HL-60 (cell line): ENCODE measurements around the gene BAZ2B.

Source experiments
- POLR2AphosphoS5 ChIP-seq: IDR thresholded peaks from 2 replicates; pipeline ENCODE4 v1.6.1; 2012; ENCODE audit warnings: low read depth
- TF ChIP-seq, protein P1 (sequence below): IDR thresholded peaks from one replicate; pipeline ENCODE4 v1.5.1; 2011; ENCODE audit warnings: low read length, control low read depth, inconsistent platforms; ENCODE audit not compliant: insufficient read depth

DNA sequence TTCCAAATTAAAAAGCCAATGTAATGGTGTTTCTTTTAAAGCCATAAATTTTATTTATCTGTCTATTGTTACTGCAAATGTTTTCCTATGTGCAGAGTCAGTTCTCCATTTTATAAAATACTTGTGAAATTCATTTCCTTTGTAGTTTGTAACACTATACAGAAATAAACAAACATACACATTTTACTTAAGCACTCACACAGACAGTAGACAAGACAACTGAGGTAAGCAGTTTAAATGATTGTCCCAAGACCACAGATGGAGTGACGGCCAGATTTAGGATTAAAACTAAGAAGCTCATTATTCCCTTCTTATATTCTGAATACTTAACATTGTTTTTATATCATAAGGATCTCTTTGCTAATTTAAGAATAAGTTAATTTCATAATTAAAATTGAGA is 100.9 kb downstream of the BAZ2B start:
- TF ChIP-seq, protein P1, sequence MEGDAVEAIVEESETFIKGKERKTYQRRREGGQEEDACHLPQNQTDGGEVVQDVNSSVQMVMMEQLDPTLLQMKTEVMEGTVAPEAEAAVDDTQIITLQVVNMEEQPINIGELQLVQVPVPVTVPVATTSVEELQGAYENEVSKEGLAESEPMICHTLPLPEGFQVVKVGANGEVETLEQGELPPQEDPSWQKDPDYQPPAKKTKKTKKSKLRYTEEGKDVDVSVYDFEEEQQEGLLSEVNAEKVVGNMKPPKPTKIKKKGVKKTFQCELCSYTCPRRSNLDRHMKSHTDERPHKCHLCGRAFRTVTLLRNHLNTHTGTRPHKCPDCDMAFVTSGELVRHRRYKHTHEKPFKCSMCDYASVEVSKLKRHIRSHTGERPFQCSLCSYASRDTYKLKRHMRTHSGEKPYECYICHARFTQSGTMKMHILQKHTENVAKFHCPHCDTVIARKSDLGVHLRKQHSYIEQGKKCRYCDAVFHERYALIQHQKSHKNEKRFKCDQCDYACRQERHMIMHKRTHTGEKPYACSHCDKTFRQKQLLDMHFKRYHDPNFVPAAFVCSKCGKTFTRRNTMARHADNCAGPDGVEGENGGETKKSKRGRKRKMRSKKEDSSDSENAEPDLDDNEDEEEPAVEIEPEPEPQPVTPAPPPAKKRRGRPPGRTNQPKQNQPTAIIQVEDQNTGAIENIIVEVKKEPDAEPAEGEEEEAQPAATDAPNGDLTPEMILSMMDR, result no peak
- TF ChIP-seq POLR2AphosphoS5, result no peak
